Mucosa of rectum (tissue), 2 donors: Measurements from ENCODE around the gene KCNT1.

Source experiments
- H3K27ac ChIP-seq, 2 donors: one replicate each; pipeline ENCODE4 v1.7.0; 2013; ENCODE audit warnings: inconsistent platforms in 2 of 2, low read depth in 2 of 2, low read length in 2 of 2
- H3K27me3 ChIP-seq, 2 donors: one replicate each; pipeline ENCODE4 v1.7.0; 2013; ENCODE audit warnings: low read length in 2 of 2; ENCODE audit not compliant: control insufficient read depth in 2 of 2, insufficient read depth in 2 of 2
- H3K36me3 ChIP-seq, 2 donors: one replicate each; pipeline ENCODE4 v1.7.0; 2013; ENCODE audit warnings: low read length in 2 of 2; ENCODE audit not compliant: control insufficient read depth in 2 of 2, insufficient read depth in 2 of 2
- H3K4me1 ChIP-seq, 2 donors: one replicate each; pipeline ENCODE4 v1.7.0; 2013; ENCODE audit warnings: low read length in 2 of 2, mild to moderate bottlenecking in 1 of 2; ENCODE audit not compliant: control insufficient read depth in 2 of 2, insufficient read depth in 2 of 2
- H3K4me3 ChIP-seq, 2 donors: one replicate each; pipeline ENCODE4 v1.7.0; 2013; ENCODE audit warnings: low read length in 2 of 2
- H3K9ac ChIP-seq, 2 donors: one replicate each; pipeline ENCODE4 v1.7.0; 2013; ENCODE audit warnings: low read length in 2 of 2, low read depth in 1 of 2, mild to moderate bottlenecking in 1 of 2
- H3K9me3 ChIP-seq, 2 donors: one replicate each; pipeline ENCODE4 v1.7.0; 2013; ENCODE audit warnings: low read length in 2 of 2; ENCODE audit not compliant: control insufficient read depth in 2 of 2
- donor health status: healthy.
- donor health status: Normal muscosa, but diverticular disease.

The KCNT1 gene

GRCh38 chr9:135840539-135840938 lies 138.6 kb downstream of the KCNT1 start:
- no peak overlapping the region for H3K4me3 ChIP-seq
- H3K27ac ChIP-seq = no peak overlapping the region
- H3K9me3 ChIP-seq = no peaks in the 10 kb centered on the region
- H3K4me1 ChIP-seq = no peaks in the 10 kb centered on the region
- H3K36me3 ChIP-seq = no peaks in the 10 kb centered on the region
- H3K9ac ChIP-seq = no peak overlapping the region
- H3K27me3 ChIP-seq = no peaks in the 10 kb centered on the region
